Stimulated activated CD8-positive, alpha-beta memory T cell treated with anti-CD3 and anti-CD28 coated beads, Interleukin-7, amount 100 ng/mL, for 24 hours (primary cell): ENCODE results near the gene PRIM2.
"Not testable (repeated sequence)": the region's sequence is repeated elsewhere in the genome, so short reads cannot be mapped to it uniquely, and the experiment has no call there.

Experiments used
- DNase-seq: peaks from one replicate; pipeline ENCODE4 v3.0.0-alpha.2; 2020; ENCODE audit warnings: low read depth

PRIM2 gene

DNA sequence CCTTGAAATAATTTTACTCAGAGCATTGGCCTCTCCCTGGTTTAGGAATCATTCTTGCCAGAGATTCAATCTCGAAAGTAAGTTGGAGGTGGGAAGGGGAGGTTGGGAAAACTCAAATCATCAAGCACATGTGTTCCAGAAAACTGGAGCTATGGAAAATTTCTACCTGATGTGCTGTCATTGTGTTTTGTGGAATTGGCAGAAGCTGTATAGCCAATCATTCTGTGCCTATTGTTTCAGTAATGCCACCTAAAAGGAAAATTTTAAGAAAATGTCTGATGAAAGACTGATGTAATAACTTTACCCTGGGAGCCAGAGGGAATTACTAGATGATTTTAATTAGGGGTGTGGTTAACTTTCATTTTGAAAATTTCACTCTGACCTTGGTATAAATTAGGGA lies 187.8 kb downstream of the PRIM2 start:
- DNase-seq: not testable (repeated sequence)

DNA sequence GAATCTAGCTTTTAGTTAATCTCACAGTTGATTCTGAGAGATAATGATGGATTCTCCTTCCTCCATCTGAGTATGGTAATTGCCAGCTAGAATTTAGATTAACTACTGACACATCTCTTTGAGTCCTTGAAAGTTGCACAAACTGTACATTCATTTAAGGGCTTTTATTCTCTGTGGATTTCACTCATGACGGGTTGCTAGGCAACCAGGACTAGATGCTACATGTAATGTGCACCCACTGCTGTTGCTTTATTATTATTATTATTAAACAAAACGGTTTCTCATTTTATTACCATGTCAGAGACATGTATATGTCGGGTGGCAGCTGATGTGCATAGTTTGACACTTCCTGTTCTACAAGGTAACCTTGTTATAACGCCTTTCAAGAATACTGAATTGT lies 193.0 kb downstream of the PRIM2 start:
- not testable (repeated sequence) for DNase-seq

DNA sequence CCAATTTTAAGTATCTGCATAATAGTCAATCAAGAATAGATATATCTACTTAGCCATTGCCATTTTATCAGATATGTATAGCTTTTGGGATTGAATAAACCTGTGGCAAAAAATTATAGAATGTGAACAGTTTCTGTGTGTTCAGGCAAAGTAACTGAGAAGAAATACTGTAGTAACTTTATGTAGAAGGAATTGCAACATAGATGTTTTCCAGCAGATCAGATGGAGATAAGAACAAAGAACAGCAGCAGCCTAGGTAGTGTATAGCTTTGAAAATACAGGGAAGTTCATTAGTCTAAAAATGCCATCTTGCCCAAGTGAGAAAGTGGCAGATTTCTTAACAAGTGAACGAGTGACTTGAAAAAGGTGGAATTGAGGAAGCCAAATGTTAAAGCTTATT lies 197.7 kb downstream of the PRIM2 start:
- not testable (repeated sequence) for DNase-seq

GRCh38 chr6:57515845-57516244 lies 198.4 kb downstream of the PRIM2 start:
- not testable (repeated sequence) for DNase-seq

- DNase-seq: not testable (repeated sequence)
Measured at GRCh38 chr6:57516776-57517175, 199.3 kb downstream of the PRIM2 start.

- not testable (repeated sequence) for DNase-seq
Measured at GRCh38 chr6:57519198-57519597, 201.8 kb downstream of the PRIM2 start.

DNA sequence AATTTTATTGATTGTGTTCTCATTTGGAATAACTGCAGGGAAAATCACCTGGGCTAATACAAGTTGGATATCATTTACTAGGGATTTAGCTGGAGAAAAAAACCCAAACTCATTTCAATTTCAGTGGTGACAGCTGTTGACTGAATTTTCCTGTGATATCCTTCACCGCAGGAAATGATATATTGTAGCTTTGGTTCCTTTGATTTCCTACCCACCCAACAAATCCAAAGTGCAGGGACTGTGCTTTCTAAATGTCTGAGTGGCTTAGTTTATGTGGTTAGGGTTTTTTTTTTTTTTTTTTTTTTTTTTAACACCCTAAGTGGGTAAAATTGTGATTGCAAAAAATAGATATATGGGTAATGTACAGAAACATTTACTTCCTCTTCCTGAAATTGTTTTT lies 203.7 kb downstream of the PRIM2 start:
- DNase-seq: not testable (repeated sequence)

DNA sequence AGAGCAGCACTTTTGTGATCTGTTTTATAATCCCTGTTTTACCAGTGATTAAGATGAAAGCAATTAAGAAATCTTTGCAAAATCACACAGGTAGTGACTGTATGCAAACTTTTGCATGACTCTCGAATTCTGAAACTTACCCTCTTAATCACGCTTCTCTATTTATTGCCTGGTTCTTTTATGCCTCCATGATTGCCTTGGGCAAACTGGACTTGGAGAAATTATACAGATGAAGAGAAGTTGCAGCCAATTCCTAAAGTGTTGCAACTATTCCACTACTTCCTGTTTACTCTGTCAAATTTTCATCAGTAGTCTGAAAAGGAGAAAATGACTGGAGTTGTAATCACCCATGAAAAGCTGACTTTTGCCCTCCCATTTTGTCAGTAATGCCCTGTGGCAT lies 205.8 kb downstream of the PRIM2 start:
- DNase-seq: not testable (repeated sequence)

DNA sequence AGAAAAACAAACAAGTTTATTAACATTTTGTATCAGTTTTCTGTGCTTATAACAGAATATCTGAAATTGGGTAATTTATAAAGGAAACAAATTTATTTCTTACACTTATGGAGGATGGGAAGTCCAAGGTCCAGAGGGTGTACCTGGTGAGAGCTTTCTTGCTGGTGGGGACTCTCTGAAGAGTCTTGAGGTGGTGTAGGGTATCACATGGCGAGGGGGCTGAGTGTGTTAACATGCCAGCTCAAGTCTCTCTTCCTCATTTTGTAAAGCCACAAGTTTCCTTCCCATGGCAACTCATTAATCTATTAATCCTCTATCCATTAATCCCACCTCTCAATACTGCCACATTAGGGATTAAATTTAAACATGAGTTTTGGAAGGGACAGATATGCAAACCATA lies 212.3 kb downstream of the PRIM2 start:
- not testable (repeated sequence) for DNase-seq

DNA sequence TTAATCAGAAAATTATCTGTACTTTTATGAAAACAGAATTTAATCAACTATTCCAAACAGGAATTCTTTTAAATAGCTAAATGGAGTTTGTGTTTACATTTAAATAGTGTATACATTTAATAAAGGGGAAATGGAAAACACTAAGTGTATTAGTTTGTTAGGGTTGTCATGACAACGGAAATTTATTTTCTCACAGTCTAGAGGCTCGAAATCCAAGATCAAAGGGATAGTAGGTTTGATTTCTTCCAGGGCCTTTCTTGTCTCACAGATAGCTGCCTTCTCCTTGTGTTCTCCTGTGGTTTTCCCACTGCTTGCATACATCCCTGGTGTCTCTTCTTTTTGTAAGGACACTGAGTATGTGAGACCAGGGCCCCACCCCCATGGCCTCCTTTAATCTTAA lies 215.2 kb downstream of the PRIM2 start:
- DNase-seq: not testable (repeated sequence)

GRCh38 chr6:57535121-57535520 lies 217.7 kb downstream of the PRIM2 start:
- DNase-seq: not testable (repeated sequence)

GRCh38 chr6:57535994-57536393 lies 218.6 kb downstream of the PRIM2 start:
- DNase-seq: not testable (repeated sequence)

GRCh38 chr6:57537916-57538315 lies 220.5 kb downstream of the PRIM2 start:
- DNase-seq: not testable (repeated sequence)

GRCh38 chr6:57551961-57552360 lies 234.5 kb downstream of the PRIM2 start:
- DNase-seq: not testable (repeated sequence)

DNA sequence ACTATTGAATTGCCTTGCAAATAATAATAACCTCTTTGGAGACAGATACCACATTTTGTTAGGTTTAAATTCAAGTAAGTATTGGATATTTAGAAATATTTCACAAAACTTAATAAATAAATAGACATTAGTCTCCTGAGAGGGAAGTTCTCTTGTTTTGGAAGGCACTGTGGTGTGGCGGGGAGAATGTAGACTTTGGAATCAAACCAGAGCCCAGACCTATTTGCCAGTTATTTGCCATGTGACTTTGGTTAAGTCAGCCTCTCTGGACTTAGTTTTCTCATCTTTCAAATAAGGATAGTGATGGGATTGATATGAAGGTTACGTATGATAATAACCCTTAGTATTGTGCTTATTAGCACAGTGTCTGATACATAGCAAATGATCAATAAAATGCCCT lies 240.4 kb downstream of the PRIM2 start:
- DNase-seq: not testable (repeated sequence)

DNA sequence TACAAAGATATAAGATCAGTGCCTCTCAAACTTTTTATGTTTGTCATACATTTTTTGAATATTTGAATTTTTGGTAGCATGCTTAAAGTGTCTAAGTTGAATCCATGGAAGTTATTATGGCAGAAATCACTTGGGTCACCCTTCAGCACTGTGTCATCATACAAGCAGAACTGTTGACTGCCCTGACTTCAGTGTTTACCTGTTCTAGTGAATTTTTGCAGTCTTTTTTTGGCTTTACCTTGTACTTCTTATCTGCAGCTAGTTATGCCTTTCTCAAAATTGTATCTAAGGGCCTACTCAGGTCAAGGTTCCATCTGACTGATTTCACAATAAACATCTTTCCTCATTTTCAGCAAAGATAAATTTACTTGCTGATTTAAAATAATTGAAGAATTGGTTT lies 241.7 kb downstream of the PRIM2 start:
- DNase-seq: not testable (repeated sequence)

DNA sequence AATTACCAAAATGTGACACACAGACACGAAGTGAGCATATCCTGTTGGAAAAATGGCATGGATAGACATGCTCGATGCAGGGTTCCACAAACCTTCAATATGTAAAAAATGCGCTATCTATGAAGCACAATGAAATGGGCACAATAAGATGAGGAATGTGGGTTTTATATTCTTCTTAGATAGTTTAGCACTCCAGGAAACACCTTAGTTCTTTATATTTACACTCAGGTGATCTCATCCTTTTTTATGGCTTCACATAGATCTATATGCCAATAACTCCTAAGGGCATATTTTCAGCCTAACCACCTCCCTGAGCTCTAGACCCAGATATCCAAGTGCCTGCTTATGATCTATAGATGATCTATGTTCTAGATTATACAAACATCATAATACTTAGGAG lies 244.8 kb downstream of the PRIM2 start:
- not testable (repeated sequence) for DNase-seq

DNA sequence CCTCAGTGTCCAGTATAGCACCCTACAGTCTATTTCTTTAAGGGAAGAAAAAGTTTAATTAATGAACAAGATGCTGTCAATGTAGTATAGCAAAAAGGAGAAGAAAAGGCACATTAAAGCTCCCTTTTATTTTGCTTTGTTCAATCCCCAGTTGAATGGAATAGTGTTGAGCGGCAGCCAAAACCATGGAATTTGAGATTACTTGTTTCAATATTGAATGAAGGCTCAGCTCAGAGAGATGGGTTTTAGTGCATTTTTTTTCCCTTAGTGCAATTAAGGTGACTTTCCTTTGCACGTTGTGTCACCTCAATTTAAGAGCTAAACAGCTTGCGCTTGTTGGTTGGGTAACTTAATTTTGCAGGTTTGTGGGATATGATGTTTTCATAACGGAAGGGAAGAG lies 254.7 kb downstream of the PRIM2 start:
- not testable (repeated sequence) for DNase-seq

DNA sequence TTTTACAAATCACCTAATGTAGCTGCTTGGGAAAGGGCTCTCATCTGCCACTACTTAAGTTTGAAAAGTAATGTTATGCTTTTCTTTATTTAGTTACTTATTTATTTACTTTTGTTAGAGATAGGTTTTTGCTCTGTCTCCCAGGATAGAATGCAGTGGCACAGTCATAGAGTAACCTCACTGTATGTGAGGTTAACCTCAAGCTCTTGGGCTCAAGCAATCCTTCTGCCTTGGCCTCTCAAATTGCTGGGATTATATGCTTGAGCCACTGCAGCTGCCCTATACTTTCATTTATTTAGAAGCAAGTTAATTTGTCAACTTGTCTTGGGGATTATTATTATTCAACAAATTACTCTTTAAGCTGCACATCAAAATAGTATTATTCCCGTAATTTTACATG lies 255.4 kb downstream of the PRIM2 start:
- not testable (repeated sequence) for DNase-seq

- not testable (repeated sequence) for DNase-seq
Measured at GRCh38 chr6:57577023-57577422, 259.6 kb downstream of the PRIM2 start.

DNA sequence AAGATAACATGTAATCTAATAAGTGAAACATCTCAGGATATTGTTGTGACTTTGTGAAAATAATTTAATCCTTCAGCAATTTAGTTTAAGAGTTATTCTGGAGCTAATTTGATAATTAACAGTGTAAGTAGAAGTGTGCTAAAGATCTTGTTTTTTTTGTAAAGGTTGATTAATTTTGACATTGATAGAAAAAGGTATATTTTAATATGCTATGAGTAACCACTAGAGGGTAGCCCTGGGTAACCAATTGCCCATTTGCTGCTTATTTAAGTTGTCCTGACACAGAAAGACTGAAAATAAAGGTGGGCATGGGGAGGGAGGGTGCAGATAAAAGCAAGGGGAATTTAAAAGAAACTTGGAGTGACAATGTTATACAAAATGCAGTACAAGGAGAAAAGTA lies 262.1 kb downstream of the PRIM2 start:
- DNase-seq: not testable (repeated sequence)

DNA sequence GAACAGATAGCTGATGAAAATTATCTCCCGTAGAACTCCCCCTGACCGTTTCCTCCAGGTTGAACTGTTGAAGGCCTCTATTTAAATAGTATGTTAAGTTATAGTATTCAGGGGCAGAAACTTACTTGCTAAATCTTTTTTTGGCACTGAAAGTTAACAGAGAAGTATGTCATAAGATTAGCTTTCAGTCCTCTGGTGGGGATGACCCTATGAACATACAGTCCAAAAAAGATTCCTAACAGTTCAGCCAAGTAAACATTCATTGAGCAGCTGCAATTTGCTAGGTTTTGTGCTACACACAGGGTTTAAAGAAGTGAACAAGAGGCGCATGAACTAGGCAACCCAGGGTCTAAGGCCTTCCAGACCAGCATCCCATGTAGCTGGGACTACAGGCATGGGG lies 264.2 kb downstream of the PRIM2 start:
- DNase-seq: not testable (repeated sequence)

DNA sequence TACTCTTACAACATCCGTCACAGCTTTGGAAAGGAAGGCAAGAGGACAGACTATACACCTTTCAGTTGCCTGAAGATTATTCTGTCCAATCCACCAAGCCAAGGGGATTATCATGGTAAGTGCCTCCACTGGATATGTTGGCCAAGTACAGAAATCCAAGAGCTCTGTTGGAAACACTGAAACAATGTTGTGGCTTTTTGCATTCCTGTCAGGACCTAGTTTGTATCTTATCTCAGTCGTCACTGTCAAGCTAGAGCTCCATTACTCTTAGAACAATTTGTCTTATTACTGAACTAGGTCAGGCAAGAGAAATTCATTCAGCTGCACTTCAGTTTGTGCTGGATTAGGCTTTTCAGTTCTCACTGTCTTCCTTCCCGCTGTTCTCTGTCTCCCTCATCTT lies 283.7 kb downstream of the PRIM2 start:
- not testable (repeated sequence) for DNase-seq

- not testable (repeated sequence) for DNase-seq
Measured at GRCh38 chr6:57605303-57605702, 287.9 kb downstream of the PRIM2 start.

DNA sequence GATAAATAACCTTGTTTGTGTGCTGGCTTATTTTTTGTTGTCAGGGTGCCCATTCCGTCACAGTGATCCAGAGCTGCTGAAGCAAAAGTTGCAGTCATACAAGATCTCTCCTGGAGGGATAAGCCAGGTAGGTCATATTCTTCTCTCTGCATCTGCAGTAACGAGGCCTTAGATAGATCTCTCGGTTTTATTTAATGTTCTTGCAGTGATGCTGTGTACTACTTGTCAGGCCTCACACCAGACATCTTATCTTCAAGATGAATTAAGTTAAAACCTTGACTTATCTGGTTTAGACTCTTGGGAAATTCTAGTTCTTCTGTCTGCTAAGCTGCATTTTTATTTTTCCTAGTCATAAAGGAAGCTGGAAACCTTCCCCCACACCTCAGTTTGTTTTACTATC lies 288.9 kb downstream of the PRIM2 start:
- DNase-seq: not testable (repeated sequence)
